Measurements from ENCODE around the gene FDCSP.

DNA sequence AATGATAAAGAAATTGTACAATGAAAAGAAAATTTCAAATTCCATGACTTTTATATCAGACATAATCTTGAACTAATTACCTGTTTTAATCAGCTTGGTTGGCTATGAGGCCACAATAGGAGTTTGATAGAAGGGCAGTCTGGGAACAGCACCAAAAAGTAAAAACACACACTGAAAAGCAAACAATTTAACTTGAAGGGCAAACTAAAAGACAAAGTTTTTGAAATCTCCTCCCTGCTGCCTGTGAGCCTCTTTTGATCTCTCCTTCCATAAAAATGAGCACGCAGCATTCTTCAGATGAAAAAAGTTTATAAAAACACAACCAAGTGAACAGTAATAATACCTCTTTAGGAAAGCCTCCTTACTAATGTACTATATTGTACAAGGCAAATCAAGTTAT is 22.3 kb upstream of the FDCSP start:
- TF ChIP-seq, protein P1, sequence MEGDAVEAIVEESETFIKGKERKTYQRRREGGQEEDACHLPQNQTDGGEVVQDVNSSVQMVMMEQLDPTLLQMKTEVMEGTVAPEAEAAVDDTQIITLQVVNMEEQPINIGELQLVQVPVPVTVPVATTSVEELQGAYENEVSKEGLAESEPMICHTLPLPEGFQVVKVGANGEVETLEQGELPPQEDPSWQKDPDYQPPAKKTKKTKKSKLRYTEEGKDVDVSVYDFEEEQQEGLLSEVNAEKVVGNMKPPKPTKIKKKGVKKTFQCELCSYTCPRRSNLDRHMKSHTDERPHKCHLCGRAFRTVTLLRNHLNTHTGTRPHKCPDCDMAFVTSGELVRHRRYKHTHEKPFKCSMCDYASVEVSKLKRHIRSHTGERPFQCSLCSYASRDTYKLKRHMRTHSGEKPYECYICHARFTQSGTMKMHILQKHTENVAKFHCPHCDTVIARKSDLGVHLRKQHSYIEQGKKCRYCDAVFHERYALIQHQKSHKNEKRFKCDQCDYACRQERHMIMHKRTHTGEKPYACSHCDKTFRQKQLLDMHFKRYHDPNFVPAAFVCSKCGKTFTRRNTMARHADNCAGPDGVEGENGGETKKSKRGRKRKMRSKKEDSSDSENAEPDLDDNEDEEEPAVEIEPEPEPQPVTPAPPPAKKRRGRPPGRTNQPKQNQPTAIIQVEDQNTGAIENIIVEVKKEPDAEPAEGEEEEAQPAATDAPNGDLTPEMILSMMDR (IDR thresholded peaks at IDR 0.05) = no peak
- TF ChIP-seq, protein P2, sequence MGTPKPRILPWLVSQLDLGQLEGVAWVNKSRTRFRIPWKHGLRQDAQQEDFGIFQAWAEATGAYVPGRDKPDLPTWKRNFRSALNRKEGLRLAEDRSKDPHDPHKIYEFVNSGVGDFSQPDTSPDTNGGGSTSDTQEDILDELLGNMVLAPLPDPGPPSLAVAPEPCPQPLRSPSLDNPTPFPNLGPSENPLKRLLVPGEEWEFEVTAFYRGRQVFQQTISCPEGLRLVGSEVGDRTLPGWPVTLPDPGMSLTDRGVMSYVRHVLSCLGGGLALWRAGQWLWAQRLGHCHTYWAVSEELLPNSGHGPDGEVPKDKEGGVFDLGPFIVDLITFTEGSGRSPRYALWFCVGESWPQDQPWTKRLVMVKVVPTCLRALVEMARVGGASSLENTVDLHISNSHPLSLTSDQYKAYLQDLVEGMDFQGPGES (IDR thresholded peaks at IDR 0.05; ENCODE audit: low read depth, low read length) = no peak
- TF ChIP-seq, protein P3, sequence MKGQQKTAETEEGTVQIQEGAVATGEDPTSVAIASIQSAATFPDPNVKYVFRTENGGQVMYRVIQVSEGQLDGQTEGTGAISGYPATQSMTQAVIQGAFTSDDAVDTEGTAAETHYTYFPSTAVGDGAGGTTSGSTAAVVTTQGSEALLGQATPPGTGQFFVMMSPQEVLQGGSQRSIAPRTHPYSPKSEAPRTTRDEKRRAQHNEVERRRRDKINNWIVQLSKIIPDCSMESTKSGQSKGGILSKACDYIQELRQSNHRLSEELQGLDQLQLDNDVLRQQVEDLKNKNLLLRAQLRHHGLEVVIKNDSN (IDR thresholded peaks at IDR 0.05; ENCODE audit: borderline replicate concordance, low read depth) = no peak
- TF ChIP-seq YY1 (IDR thresholded peaks at IDR 0.05; ENCODE audit: low read depth) (no peak), SIN3A (IDR thresholded peaks at IDR 0.05; ENCODE audit: borderline replicate concordance, low read depth, low read length) (no peak), EZH2phosphoT487 (IDR thresholded peaks at IDR 0.05; ENCODE audit: borderline replicate concordance, low read depth) (no peak), SMC3 (IDR thresholded peaks at IDR 0.05; ENCODE audit: low read depth, low read length) (no peak), NFIC (IDR thresholded peaks at IDR 0.05; ENCODE audit: borderline replicate concordance) (no peak), POLR2AphosphoS5 (IDR thresholded peaks at IDR 0.05; ENCODE audit: low read depth, low read length) (no peak)
- TF ChIP-seq, protein P4, sequence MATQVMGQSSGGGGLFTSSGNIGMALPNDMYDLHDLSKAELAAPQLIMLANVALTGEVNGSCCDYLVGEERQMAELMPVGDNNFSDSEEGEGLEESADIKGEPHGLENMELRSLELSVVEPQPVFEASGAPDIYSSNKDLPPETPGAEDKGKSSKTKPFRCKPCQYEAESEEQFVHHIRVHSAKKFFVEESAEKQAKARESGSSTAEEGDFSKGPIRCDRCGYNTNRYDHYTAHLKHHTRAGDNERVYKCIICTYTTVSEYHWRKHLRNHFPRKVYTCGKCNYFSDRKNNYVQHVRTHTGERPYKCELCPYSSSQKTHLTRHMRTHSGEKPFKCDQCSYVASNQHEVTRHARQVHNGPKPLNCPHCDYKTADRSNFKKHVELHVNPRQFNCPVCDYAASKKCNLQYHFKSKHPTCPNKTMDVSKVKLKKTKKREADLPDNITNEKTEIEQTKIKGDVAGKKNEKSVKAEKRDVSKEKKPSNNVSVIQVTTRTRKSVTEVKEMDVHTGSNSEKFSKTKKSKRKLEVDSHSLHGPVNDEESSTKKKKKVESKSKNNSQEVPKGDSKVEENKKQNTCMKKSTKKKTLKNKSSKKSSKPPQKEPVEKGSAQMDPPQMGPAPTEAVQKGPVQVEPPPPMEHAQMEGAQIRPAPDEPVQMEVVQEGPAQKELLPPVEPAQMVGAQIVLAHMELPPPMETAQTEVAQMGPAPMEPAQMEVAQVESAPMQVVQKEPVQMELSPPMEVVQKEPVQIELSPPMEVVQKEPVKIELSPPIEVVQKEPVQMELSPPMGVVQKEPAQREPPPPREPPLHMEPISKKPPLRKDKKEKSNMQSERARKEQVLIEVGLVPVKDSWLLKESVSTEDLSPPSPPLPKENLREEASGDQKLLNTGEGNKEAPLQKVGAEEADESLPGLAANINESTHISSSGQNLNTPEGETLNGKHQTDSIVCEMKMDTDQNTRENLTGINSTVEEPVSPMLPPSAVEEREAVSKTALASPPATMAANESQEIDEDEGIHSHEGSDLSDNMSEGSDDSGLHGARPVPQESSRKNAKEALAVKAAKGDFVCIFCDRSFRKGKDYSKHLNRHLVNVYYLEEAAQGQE (IDR thresholded peaks at IDR 0.05; ENCODE audit: low read depth, low read length) = no peak

All from SK-N-SH (cell line).